Measurements from ENCODE around the gene C13orf46.

DNA sequence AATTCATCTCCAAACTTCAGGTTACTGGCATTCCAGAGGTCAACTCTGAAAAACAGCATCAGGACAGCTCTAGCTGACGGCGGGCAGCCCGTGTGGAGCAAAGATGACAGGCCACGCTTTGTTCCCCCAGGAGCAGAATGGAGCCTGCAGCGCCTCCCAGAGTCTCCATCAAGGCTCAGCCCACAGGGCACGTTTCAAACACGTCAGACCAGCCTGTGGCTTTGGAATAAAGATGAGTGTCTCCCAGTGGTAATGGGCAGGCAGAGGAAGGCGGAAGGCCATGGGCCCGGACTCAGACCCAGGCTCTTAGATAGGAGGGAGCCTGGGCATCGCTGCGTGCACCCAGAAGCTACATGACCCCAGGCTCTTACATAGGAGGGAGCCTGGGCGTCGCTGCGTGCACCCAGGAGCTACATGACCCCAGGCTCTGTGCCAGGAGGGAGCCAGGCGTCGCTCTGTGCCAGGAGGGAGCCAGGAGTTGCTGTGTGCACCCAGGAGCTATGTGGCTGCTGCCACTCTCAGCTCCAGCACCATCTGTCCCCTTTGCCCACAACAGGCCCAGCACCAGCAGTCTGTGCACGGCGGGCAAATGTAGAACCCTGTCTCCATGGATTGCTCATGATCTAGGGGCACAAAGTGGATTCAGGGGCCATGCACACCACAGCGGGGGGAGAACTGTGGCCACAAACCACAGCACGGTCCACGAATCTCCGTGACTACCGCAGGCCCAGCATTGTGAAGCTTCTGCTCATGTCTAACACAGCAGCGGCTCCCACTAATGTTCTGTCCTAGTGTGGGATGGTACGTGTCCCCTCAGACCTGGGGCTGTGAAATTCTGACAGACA lies 47.8 kb upstream of the C13orf46 start:
- TF ChIP-seq, protein P1, sequence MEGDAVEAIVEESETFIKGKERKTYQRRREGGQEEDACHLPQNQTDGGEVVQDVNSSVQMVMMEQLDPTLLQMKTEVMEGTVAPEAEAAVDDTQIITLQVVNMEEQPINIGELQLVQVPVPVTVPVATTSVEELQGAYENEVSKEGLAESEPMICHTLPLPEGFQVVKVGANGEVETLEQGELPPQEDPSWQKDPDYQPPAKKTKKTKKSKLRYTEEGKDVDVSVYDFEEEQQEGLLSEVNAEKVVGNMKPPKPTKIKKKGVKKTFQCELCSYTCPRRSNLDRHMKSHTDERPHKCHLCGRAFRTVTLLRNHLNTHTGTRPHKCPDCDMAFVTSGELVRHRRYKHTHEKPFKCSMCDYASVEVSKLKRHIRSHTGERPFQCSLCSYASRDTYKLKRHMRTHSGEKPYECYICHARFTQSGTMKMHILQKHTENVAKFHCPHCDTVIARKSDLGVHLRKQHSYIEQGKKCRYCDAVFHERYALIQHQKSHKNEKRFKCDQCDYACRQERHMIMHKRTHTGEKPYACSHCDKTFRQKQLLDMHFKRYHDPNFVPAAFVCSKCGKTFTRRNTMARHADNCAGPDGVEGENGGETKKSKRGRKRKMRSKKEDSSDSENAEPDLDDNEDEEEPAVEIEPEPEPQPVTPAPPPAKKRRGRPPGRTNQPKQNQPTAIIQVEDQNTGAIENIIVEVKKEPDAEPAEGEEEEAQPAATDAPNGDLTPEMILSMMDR (optimal IDR thresholded peaks at IDR 0.05 in 1 of 3, IDR thresholded peaks at IDR 0.05 in 1 of 3, conservative IDR thresholded peaks at IDR 0.05 in 1 of 3; ENCODE audit: extremely low read depth in 1 of 3, insufficient read depth in 2 of 3, low read length in 3 of 3) = no peak
- no peak for TF ChIP-seq EZH2 (IDR thresholded peaks at IDR 0.05; ENCODE audit: low read length)
